ENCODE results near the gene PRKAG2.

Gene PRKAG2

DNA sequence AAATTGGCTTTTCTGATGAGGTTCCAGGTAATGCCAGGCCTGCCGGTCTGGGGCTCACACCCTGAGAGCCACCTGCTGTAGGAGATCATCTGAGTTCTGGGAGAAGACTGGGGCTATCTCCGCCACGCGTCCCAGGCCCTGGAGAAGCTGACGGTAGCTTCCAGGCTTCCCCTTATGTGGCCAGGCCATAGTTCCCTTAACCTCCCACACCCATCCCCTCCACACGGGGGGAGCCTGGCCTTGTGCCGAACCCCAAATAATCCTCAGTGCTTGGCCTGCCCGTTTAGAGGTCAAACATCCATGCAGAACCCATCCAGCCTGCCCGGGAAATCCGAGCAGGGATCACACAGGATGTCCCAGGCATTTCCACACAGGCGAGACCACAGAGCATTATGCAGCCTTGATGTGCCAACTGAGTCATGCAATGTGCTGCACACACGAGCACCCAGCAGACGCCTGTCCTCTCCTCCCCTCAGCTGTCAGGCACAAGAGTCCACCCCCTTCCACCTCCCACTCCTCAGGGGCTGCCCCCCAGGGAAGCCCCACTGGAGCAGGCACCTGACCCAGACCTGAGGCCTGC is 176.2 kb downstream of the PRKAG2 start:
- no peak for DNase-seq (ENCODE audit: extremely low read depth, insufficient read length)
- TF ChIP-seq, protein P1, sequence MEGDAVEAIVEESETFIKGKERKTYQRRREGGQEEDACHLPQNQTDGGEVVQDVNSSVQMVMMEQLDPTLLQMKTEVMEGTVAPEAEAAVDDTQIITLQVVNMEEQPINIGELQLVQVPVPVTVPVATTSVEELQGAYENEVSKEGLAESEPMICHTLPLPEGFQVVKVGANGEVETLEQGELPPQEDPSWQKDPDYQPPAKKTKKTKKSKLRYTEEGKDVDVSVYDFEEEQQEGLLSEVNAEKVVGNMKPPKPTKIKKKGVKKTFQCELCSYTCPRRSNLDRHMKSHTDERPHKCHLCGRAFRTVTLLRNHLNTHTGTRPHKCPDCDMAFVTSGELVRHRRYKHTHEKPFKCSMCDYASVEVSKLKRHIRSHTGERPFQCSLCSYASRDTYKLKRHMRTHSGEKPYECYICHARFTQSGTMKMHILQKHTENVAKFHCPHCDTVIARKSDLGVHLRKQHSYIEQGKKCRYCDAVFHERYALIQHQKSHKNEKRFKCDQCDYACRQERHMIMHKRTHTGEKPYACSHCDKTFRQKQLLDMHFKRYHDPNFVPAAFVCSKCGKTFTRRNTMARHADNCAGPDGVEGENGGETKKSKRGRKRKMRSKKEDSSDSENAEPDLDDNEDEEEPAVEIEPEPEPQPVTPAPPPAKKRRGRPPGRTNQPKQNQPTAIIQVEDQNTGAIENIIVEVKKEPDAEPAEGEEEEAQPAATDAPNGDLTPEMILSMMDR (IDR thresholded peaks at IDR 0.05; ENCODE audit: insufficient read depth, low read length, poor library complexity, severe bottlenecking): no peak

DNA sequence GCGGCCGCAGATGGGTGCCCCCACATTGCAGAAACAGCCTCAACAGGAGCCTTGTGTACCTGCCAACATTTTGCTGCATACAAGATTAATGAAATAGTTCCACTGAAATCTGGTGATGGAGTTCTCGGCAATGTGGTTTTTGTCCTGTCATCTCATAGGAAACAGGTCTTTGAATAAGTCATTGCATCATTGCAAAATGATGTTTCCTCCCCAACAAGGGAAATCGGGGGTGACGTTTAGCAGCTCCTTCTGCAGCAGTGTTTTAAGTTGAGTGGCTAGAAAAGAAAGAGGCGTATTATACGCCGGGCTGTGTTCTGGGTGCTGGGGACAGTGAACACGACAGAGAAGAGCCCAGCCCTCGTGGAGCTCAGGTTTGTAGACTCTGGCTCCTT is 177.0 kb downstream of the PRKAG2 start:
- Histone ChIP-seq H3K36me3 (ENCODE audit: control insufficient read depth, insufficient read depth, low read length) (no peaks in the 10 kb centered on the region), H3K27me3 (replicated peaks; ENCODE audit: control insufficient read depth, insufficient read depth, low read length) (no peaks in the 10 kb centered on the region; the same call in 1 of the 2 replicates), H3K4me3 (replicated peaks; ENCODE audit: low read depth, low read length) (no peak overlapping the region)
- TF ChIP-seq, protein P1 (IDR thresholded peaks at IDR 0.05; ENCODE audit: insufficient read depth, low read length, poor library complexity, severe bottlenecking): no peak
- DNase-seq (ENCODE audit: extremely low read depth, insufficient read length): no peak

More for the DNA sequence above, 176.2 kb downstream of the PRKAG2 start:
- no peak overlapping the region for H3K4me3 ChIP-seq (replicated peaks; ENCODE audit: low read depth, low read length)
- H3K36me3 ChIP-seq (ENCODE audit: control insufficient read depth, insufficient read depth, low read length): no peaks in the 10 kb centered on the region
- no peaks in the 10 kb centered on the region; the same call in 1 of the 2 replicates for H3K27me3 ChIP-seq (replicated peaks; ENCODE audit: control insufficient read depth, insufficient read depth, low read length)

DNA sequence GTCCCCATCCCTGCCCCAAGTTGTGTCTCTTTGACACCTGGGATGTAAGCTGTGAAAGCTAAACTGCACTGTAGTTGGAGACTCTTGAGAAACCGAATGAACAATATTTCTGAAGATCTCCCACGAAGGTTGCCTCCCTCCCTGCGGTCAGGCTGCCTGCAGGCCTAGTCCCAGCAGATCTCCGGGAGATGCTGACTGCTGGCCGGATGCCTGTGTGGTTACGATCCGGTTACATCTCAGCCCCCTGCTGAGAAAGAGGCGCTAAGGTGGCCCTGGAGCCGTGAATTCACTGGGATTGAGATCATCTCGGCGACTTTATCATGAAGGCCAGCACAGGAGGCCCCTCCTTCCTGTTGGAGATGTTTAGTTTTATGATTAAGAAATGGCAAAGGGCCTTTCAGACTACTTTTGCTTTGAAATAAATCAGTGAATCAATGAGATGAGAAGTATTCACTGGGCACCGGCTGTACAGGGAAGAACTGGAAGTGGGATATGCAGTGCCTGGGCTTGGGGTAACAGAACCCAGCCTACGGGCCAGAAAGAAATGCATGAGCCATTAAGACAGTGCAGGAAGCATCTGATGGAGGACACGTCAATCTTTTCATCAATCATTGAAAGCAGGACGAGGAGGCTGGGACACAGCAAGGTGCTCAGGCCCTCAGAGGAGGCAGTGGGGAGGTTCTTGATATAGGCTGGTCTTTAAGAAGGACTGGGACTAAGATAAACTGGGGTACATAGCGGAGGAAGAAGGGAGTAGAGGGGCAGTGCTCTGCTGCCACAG is 177.6 kb downstream of the PRKAG2 start:
- TF ChIP-seq, protein P1 (IDR thresholded peaks at IDR 0.05; ENCODE audit: insufficient read depth, low read length, poor library complexity, severe bottlenecking): no peak
- no peaks in the 10 kb centered on the region for H3K36me3 ChIP-seq (ENCODE audit: control insufficient read depth, insufficient read depth, low read length)
- H3K27me3 ChIP-seq (replicated peaks; ENCODE audit: control insufficient read depth, insufficient read depth, low read length): no peaks in the 10 kb centered on the region; the same call in 1 of the 2 replicates
- DNase-seq (ENCODE audit: extremely low read depth, insufficient read length): no peak
- H3K4me3 ChIP-seq (replicated peaks; ENCODE audit: low read depth, low read length): no peak overlapping the region

DNA sequence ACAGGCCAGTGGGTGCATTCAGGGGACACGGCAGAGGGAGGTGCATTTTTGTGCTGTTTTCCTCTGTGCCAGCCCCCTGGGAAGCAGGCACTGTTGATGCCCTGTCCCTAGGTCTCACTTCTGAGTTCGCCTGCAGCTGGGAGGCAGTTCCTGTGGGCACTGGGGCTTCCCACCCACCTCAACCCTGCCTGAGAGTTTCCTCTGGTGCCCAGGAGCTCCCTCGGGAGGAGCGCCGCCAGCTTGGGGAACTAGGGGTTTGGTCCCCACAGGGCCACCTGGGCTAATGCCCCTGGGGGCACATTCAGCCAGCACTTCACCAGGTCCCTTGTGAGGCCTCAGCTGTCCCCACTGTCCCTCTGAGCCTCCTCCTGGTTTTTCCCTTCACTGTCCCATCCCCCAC is 179.0 kb downstream of the PRKAG2 start:
- Histone ChIP-seq H3K36me3 (ENCODE audit: control insufficient read depth, insufficient read depth, low read length) (no peaks in the 10 kb centered on the region), H3K27me3 (replicated peaks; ENCODE audit: control insufficient read depth, insufficient read depth, low read length) (no peaks in the 10 kb centered on the region; the same call in 1 of the 2 replicates), H3K4me3 (replicated peaks; ENCODE audit: low read depth, low read length) (no peak overlapping the region)
- TF ChIP-seq, protein P1 (IDR thresholded peaks at IDR 0.05; ENCODE audit: insufficient read depth, low read length, poor library complexity, severe bottlenecking): no peak
- DNase-seq (ENCODE audit: extremely low read depth, insufficient read length): no peak

DNA sequence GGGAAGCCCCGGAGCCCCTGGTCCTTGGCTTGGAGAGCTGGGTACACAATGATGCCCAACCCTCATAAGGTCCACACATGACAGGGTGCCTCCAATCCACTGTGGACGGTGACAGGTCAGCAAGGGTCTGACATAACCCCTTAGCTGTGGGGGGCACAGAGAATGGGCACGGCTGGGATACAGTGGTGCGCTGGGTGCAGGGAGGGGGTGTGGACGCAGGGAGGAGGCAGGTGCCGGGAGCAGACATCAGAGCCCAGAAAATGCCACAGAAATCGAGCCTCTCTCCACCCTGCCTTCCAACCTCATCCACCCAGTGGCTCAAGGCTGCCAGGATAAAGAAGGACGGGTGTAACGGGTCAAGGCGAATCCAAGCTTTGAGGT is 179.4 kb downstream of the PRKAG2 start:
- DNase-seq (ENCODE audit: extremely low read depth, insufficient read length): no peak
- Histone ChIP-seq H3K27me3 (replicated peaks; ENCODE audit: control insufficient read depth, insufficient read depth, low read length) (no peaks in the 10 kb centered on the region; the same call in 1 of the 2 replicates), H3K36me3 (ENCODE audit: control insufficient read depth, insufficient read depth, low read length) (no peaks in the 10 kb centered on the region), H3K4me3 (replicated peaks; ENCODE audit: low read depth, low read length) (no peak overlapping the region)
- TF ChIP-seq, protein P1 (IDR thresholded peaks at IDR 0.05; ENCODE audit: insufficient read depth, low read length, poor library complexity, severe bottlenecking): no peak
